Uterus (tissue), 2 donors: ENCODE measurements around the gene TMEM115.

Experiments used
- POLR2A ChIP-seq, 2 donors: fragments of 450-650 bp; IDR thresholded peaks; one replicate each; pipeline ENCODE4 v1.6.1; 2016; ENCODE audit warnings: antibody characterized with exemption in 2 of 2, mild to moderate bottlenecking in 1 of 2, moderate library complexity in 1 of 2
- TF ChIP-seq, protein P1 (sequence below), 4 experiments: fragments of 200-600 bp in 2 of 4; fragments of 450-650 bp in 2 of 4; sonication (generic) in 2 of 4; IDR thresholded peaks; one replicate each; pipeline ENCODE4 v1.5.1; 2016 to 2019; ENCODE audit warnings: antibody characterized with exemption in 4 of 4, mild to moderate bottlenecking in 2 of 4, moderate library complexity in 1 of 4

DNA sequence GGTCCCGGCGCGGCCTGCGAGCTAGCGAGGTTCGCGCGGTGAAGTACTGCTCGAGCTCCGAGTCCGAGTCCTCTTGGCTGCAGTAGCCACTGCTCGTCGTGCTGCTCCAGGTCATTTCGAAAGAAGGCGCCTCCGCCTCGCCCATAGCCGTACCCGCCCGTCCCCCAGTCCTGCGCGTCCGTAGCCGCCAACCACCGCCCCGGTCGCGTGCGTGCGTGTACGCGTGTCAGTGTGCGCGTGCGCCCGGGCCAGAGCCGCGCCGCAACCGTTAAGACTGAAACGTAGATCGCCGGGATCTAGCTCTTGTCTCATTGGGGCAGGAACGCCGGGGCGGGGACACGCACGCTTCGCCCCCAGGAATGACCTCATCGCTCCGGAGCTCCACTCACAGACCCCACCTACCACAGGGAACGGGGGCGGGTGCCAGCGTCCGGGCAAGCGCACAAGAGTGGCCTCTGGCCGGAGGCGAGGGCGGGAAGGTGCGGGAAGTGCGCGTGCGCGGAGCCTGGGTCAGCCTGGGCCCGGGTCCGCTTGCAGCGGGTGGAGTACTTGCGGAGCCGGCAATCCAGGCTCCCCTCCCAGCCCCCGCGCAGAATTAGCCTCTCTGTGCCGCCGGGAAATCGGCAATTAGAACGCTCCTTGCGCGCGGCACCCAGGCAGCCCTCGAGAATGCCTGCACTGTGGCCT is 22.0 kb downstream of the TMEM115 start:
- TF ChIP-seq, protein P1, sequence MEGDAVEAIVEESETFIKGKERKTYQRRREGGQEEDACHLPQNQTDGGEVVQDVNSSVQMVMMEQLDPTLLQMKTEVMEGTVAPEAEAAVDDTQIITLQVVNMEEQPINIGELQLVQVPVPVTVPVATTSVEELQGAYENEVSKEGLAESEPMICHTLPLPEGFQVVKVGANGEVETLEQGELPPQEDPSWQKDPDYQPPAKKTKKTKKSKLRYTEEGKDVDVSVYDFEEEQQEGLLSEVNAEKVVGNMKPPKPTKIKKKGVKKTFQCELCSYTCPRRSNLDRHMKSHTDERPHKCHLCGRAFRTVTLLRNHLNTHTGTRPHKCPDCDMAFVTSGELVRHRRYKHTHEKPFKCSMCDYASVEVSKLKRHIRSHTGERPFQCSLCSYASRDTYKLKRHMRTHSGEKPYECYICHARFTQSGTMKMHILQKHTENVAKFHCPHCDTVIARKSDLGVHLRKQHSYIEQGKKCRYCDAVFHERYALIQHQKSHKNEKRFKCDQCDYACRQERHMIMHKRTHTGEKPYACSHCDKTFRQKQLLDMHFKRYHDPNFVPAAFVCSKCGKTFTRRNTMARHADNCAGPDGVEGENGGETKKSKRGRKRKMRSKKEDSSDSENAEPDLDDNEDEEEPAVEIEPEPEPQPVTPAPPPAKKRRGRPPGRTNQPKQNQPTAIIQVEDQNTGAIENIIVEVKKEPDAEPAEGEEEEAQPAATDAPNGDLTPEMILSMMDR (IDR thresholded peaks at IDR 0.05): peak in 1 of 4 experiments; percentile 2
- peak; percentile 93 to 95 for TF ChIP-seq POLR2A (IDR thresholded peaks at IDR 0.05)
